SK-N-SH treated with all-trans-retinoic acid at 6 μM for 48 hours (cell line): ENCODE results near the gene TAS2R1.

Experiments
- ARNTL ChIP-seq: fragments of 450-650 bp; formaldehyde crosslinking; IDR thresholded peaks from 2 replicates; pipeline ENCODE4 v1.5.0; 2020; ENCODE audit warnings: low read depth, mild to moderate bottlenecking, moderate library complexity, borderline replicate concordance
- CSDC2 ChIP-seq: fragments of 250-450 bp; sonication (Bioruptor Pico); IDR thresholded peaks from 2 replicates; pipeline ENCODE4 v1.5.0; 2020; ENCODE audit warnings: mild to moderate bottlenecking, moderate library complexity
- OSR1 ChIP-seq: fragments of 250-450 bp; sonication (Bioruptor Pico); IDR thresholded peaks from 2 replicates; pipeline ENCODE4 v1.8.0; 2022; ENCODE audit warnings: moderate library complexity, mild to moderate bottlenecking, inconsistent platforms
- RARB ChIP-seq: fragments of 250-450 bp; sonication (Bioruptor Pico); IDR thresholded peaks from 2 replicates; pipeline ENCODE4 v1.8.0; 2021; ENCODE audit warnings: mild to moderate bottlenecking, moderate library complexity
- SNAI2 ChIP-seq: fragments of 250-450 bp; sonication (Bioruptor Pico); IDR thresholded peaks from 2 replicates; pipeline ENCODE4 v1.5.0; 2020; ENCODE audit warnings: mild to moderate bottlenecking, moderate library complexity
- TOX ChIP-seq: fragments of 250-450 bp; sonication (Bioruptor Pico); IDR thresholded peaks from 2 replicates; pipeline ENCODE4 v1.8.0; 2021; ENCODE audit warnings: mild to moderate bottlenecking, moderate library complexity, borderline replicate concordance
- ZFP3 ChIP-seq: fragments of 250-450 bp; sonication (Bioruptor Pico); IDR thresholded peaks from 2 replicates; pipeline ENCODE4 v1.5.0; 2020; ENCODE audit warnings: mild to moderate bottlenecking, moderate library complexity
- ZFP30 ChIP-seq: fragments of 450-650 bp; formaldehyde crosslinking; IDR thresholded peaks from 2 replicates; pipeline ENCODE4 v1.5.0; 2022; ENCODE audit warnings: mild to moderate bottlenecking, moderate library complexity
- TF ChIP-seq, protein P1 (sequence below): fragments of 250-450 bp; sonication (Bioruptor Pico); IDR thresholded peaks from 2 replicates; pipeline ENCODE4 v1.5.0; 2020; ENCODE audit warnings: mild to moderate bottlenecking, moderate library complexity
- TF ChIP-seq, protein P2 (sequence below): fragments of 250-450 bp; sonication (Bioruptor Pico); IDR thresholded peaks from 2 replicates; pipeline ENCODE4 v1.8.0; 2020; ENCODE audit warnings: mild to moderate bottlenecking, moderate library complexity, borderline replicate concordance
- TF ChIP-seq, protein P3 (sequence below): fragments of 250-450 bp; sonication (Bioruptor Pico); IDR thresholded peaks from 2 replicates; pipeline ENCODE4 v1.5.1; 2020; ENCODE audit warnings: low read depth, mild to moderate bottlenecking, moderate library complexity

DNA sequence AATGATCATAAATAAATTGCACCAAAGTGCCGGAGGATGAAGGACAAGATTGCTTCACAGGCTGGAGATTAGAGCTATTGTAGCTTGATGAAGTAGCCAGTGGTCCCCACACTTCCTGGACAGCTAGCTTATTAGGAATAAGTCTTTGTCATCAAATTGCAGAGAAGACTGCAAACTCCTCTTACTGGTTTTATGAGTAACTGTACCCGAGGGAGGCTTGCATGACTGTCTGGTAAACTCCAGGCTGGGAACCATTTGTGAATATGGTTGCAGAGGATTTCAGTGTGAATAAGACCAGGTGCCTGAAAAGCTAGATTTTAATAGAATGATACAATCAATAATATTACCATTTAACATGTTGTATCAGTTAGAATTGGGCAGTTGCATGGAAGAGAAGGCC is 47.7 kb downstream of the TAS2R1 start:
- no peak for TF ChIP-seq CSDC2 (CRISPR knock-in tag)
- TF ChIP-seq ARNTL (CRISPR knock-in tag): no peak
- TF ChIP-seq, protein P1, sequence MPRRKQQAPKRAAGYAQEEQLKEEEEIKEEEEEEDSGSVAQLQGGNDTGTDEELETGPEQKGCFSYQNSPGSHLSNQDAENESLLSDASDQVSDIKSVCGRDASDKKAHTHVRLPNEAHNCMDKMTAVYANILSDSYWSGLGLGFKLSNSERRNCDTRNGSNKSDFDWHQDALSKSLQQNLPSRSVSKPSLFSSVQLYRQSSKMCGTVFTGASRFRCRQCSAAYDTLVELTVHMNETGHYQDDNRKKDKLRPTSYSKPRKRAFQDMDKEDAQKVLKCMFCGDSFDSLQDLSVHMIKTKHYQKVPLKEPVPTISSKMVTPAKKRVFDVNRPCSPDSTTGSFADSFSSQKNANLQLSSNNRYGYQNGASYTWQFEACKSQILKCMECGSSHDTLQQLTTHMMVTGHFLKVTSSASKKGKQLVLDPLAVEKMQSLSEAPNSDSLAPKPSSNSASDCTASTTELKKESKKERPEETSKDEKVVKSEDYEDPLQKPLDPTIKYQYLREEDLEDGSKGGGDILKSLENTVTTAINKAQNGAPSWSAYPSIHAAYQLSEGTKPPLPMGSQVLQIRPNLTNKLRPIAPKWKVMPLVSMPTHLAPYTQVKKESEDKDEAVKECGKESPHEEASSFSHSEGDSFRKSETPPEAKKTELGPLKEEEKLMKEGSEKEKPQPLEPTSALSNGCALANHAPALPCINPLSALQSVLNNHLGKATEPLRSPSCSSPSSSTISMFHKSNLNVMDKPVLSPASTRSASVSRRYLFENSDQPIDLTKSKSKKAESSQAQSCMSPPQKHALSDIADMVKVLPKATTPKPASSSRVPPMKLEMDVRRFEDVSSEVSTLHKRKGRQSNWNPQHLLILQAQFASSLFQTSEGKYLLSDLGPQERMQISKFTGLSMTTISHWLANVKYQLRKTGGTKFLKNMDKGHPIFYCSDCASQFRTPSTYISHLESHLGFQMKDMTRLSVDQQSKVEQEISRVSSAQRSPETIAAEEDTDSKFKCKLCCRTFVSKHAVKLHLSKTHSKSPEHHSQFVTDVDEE (CRISPR knock-in tag): no peak
- TF ChIP-seq RARB (CRISPR knock-in tag): no peak
- no peak for TF ChIP-seq OSR1 (CRISPR knock-in tag)
- TF ChIP-seq, protein P2, sequence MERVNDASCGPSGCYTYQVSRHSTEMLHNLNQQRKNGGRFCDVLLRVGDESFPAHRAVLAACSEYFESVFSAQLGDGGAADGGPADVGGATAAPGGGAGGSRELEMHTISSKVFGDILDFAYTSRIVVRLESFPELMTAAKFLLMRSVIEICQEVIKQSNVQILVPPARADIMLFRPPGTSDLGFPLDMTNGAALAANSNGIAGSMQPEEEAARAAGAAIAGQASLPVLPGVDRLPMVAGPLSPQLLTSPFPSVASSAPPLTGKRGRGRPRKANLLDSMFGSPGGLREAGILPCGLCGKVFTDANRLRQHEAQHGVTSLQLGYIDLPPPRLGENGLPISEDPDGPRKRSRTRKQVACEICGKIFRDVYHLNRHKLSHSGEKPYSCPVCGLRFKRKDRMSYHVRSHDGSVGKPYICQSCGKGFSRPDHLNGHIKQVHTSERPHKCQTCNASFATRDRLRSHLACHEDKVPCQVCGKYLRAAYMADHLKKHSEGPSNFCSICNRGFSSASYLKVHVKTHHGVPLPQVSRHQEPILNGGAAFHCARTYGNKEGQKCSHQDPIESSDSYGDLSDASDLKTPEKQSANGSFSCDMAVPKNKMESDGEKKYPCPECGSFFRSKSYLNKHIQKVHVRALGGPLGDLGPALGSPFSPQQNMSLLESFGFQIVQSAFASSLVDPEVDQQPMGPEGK (CRISPR knock-in tag): no peak
- no peak for TF ChIP-seq TOX (CRISPR knock-in tag)
- no peak for TF ChIP-seq ZFP30 (CRISPR knock-in tag)
- TF ChIP-seq SNAI2 (CRISPR knock-in tag): no peak
- TF ChIP-seq, protein P3, sequence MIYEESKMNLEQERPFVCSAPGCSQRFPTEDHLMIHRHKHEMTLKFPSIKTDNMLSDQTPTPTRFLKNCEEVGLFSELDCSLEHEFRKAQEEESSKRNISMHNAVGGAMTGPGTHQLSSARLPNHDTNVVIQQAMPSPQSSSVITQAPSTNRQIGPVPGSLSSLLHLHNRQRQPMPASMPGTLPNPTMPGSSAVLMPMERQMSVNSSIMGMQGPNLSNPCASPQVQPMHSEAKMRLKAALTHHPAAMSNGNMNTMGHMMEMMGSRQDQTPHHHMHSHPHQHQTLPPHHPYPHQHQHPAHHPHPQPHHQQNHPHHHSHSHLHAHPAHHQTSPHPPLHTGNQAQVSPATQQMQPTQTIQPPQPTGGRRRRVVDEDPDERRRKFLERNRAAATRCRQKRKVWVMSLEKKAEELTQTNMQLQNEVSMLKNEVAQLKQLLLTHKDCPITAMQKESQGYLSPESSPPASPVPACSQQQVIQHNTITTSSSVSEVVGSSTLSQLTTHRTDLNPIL (CRISPR knock-in tag): no peak
- no peak for TF ChIP-seq ZFP3 (CRISPR knock-in tag)
